HEK293 (cell line): ENCODE measurements around the gene MAML2.

ENCODE experiments used
- ATF2 ChIP-seq: fragments of 450-650 bp; formaldehyde crosslinking; IDR thresholded peaks from 2 replicates; pipeline ENCODE4 v1.5.1; 2016; ENCODE audit warnings: missing biosample characterization, missing genetic modification characterization, low read depth
- KLF9 ChIP-seq: fragments of 450-650 bp; formaldehyde crosslinking; IDR thresholded peaks from 2 replicates; pipeline ENCODE4 v1.5.1; 2016; ENCODE audit warnings: missing biosample characterization, missing genetic modification characterization, low read depth
- ZNF121 ChIP-seq: fragments of 450-650 bp; formaldehyde crosslinking; IDR thresholded peaks from 2 replicates; pipeline ENCODE4 v1.5.1; 2016; ENCODE audit warnings: missing biosample characterization, missing genetic modification characterization
- ZNF2 ChIP-seq: fragments of 450-650 bp; formaldehyde crosslinking; IDR thresholded peaks from 2 replicates; pipeline ENCODE4 v1.5.1; 2016; ENCODE audit warnings: missing biosample characterization, missing genetic modification characterization
- ZNF292 ChIP-seq: fragments of 450-650 bp; formaldehyde crosslinking; IDR thresholded peaks from 2 replicates; pipeline ENCODE4 v1.5.1; 2016; ENCODE audit warnings: low read depth, missing biosample characterization, missing genetic modification characterization, borderline replicate concordance
- ZNF433 ChIP-seq: fragments of 450-650 bp; formaldehyde crosslinking; IDR thresholded peaks from 2 replicates; pipeline ENCODE4 v1.5.1; 2016; ENCODE audit warnings: missing biosample characterization, missing genetic modification characterization, low read depth
- ZNF473 ChIP-seq: fragments of 450-650 bp; formaldehyde crosslinking; IDR thresholded peaks from 2 replicates; pipeline ENCODE4 v1.5.1; 2017; ENCODE audit warnings: missing biosample characterization, missing genetic modification characterization
- ZNF629 ChIP-seq: fragments of 450-650 bp; formaldehyde crosslinking; IDR thresholded peaks from 2 replicates; pipeline ENCODE4 v1.5.1; 2017; ENCODE audit warnings: missing biosample characterization, missing genetic modification characterization
- TF ChIP-seq, protein P1 (sequence below): fragments of 450-650 bp; formaldehyde crosslinking; IDR thresholded peaks from 2 replicates; pipeline ENCODE4 v1.5.1; 2016; ENCODE audit warnings: missing biosample characterization, missing genetic modification characterization

DNA sequence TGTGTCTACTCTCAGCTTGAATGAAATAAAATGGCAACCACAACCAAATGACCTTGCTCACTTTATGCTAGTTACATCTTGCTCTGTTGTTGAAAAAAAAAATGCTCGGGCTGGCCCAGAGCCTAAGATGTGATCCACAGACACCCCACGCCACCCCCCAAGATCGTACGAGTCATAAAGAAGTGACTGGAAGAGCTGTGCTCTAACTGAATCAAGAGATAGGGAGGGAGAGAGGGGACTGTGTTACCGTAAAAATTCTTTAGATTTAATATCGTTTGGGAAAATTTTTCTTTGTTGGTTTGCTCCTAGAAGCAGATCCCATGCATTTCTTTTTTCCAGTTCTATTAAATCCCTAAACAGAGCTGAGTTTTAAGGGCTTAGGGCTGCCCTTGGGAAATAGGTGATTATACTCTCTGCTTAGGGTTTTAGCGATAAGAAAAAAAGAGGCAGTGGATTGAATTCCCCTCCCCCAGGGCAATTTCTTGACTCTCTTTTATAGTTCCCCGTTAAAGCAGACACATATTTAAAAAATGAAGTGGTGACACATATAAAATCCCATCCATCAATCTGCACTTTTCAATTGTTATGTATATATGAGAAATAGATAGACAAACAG is 14.5 kb downstream of the MAML2 start:
- TF ChIP-seq ZNF121, result no peak
- TF ChIP-seq, protein P1, sequence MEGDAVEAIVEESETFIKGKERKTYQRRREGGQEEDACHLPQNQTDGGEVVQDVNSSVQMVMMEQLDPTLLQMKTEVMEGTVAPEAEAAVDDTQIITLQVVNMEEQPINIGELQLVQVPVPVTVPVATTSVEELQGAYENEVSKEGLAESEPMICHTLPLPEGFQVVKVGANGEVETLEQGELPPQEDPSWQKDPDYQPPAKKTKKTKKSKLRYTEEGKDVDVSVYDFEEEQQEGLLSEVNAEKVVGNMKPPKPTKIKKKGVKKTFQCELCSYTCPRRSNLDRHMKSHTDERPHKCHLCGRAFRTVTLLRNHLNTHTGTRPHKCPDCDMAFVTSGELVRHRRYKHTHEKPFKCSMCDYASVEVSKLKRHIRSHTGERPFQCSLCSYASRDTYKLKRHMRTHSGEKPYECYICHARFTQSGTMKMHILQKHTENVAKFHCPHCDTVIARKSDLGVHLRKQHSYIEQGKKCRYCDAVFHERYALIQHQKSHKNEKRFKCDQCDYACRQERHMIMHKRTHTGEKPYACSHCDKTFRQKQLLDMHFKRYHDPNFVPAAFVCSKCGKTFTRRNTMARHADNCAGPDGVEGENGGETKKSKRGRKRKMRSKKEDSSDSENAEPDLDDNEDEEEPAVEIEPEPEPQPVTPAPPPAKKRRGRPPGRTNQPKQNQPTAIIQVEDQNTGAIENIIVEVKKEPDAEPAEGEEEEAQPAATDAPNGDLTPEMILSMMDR (tag by site-specific recombination), result no peak
- TF ChIP-seq KLF9 (tag by site-specific recombination), result no peak
- TF ChIP-seq ZNF2 (tag by site-specific recombination), result no peak
- no peak for TF ChIP-seq ATF2 (tag by site-specific recombination)
- TF ChIP-seq ZNF473 (tag by site-specific recombination), result no peak
- TF ChIP-seq ZNF433 (tag by site-specific recombination), result no peak
- TF ChIP-seq ZNF629, result no peak
- no peak for TF ChIP-seq ZNF292
